ENCODE results near the gene GLMP.

GLMP gene

GRCh38 chr1:156247460-156248322 is 47.8 kb downstream of the GLMP start, which contains the start of gene PAQR6:
Gene PAQR6, minus strand, starts transcription at chr1:156248056. Its CDS starts 1,325 bp downstream, at chr1:156246731.
- DNase-seq, result no peak

- no peak for DNase-seq
Measured at GRCh38 chr1:156246781-156247459, 48.6 kb downstream of the GLMP start.

GRCh38 chr1:156246241-156246780 is 49.2 kb downstream of the GLMP start:
- DNase-seq, result no peak

DNA sequence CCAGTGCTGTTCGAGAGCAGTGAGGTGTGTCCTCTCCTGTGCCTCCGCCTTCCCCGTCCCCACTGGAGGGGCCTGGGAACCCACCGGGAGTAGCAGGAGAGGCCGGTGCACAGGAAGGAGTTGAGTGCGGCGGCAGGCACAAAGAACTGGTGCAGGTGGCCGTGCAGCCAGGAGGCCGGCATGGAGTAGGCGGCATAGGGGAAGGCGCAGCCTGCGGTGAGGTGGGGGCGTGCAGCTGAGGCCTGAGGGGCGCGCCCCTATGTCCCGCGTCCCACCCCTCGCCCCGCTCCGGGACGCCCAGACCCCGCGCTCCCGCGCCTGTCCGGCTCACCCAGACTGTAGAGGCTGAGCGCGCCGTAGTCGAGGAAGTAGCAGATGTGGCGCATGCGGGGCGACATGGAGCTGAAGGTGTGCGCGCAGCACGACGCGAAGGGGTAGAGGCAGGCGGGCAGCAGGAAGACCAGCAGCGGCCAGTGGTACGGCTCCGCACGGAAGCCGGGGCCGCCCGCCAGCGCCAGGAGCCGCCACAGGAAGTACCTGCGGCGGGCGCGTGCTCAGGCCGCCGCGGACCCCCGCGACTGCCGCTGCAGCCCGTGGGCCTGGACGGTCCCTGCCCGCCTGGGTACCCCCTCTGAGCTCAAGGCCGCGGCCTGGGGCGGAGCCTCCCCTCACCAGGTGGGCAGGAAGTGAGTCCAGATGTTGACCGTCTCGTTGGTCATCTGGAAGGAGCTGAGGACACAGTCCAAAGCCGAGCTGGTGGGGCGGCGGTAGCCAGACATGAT is 49.8 kb downstream of the GLMP start:
- peak; percentile 26 for DNase-seq

DNA sequence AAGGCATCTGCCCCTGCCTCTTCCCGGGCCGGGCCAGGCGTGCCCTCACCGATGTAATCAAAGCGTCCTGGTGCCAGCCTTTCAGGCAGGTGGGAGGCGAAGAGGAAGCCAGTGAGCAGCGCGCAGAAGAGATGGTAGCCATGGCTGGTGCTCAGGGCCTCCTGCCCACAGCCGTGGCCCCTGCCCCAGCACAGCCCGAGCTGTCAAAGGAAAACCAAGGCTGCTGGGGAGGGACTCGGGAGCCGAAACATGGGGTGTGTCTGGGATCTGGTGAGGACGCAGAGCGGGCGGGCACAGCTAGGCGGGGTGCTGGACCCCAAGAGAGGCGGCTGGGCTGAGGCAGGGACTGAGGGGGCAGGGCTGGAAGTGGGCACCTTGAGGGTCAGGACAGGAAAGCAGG is 50.8 kb downstream of the GLMP start:
- DNase-seq, result no peak

GRCh38 chr1:156244126-156244525 is 51.4 kb downstream of the GLMP start:
- no peak for DNase-seq

GRCh38 chr1:156242738-156243137 is 52.7 kb downstream of the GLMP start:
- no peak for DNase-seq
